ENCODE measurements around the gene HOXD3.

The HOXD3 gene

DNA sequence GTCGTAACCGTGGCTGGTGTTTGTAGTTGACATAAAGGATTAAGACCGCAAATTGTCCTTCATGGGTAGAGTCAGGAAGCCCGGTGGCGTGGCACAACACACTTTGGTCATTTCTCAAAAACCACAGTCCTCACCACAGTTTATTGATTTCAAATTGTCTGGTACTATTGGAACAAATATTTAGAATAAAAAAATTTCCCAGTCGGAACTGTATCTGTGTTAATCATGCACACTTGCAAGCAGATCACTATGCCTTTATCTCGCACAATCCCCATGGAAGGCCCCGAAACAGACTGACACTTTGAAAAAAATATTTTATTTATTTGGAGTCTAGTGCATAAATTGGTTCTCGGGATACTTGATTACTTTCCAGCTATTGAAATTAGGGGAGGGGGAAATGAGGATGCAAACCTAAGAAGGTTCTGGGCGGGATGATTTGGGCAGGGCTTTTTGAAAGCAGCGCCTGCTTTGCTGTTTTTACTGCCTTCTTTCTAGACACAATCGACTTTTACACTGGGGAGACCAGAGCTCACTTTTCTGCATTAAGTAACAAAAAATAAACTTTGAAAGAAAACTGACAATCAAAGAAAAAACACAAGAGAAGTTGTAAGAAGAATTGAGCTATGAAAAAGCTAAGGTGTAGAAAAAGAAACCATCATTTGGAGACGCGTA lies 15.9 kb downstream of the HOXD3 start:
- H3K9me3 ChIP-seq (ENCODE audit: insufficient read depth, low read depth, low read length): no peaks in the 10 kb centered on the region
- H3K4me2 ChIP-seq (ENCODE audit: low read depth, low read length, poor library complexity, severe bottlenecking): no peak overlapping the region
- H3K4me3 ChIP-seq (ENCODE audit: low read length, poor library complexity, severe bottlenecking): no peak overlapping the region
- H2AFZ ChIP-seq (ENCODE audit: low read length): no peak overlapping the region
- no peaks in the 10 kb centered on the region for H3K36me3 ChIP-seq (ENCODE audit: insufficient read depth, low read length)
- H3F3A ChIP-seq (ENCODE audit: low read depth): no peaks in the 10 kb centered on the region
- H3K9ac ChIP-seq (ENCODE audit: low read depth, low read length, poor library complexity, severe bottlenecking): no peak overlapping the region
- TF ChIP-seq, protein P1, sequence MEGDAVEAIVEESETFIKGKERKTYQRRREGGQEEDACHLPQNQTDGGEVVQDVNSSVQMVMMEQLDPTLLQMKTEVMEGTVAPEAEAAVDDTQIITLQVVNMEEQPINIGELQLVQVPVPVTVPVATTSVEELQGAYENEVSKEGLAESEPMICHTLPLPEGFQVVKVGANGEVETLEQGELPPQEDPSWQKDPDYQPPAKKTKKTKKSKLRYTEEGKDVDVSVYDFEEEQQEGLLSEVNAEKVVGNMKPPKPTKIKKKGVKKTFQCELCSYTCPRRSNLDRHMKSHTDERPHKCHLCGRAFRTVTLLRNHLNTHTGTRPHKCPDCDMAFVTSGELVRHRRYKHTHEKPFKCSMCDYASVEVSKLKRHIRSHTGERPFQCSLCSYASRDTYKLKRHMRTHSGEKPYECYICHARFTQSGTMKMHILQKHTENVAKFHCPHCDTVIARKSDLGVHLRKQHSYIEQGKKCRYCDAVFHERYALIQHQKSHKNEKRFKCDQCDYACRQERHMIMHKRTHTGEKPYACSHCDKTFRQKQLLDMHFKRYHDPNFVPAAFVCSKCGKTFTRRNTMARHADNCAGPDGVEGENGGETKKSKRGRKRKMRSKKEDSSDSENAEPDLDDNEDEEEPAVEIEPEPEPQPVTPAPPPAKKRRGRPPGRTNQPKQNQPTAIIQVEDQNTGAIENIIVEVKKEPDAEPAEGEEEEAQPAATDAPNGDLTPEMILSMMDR (conservative IDR thresholded peaks at IDR 0.05; ENCODE audit: low read length): no peak
- TF ChIP-seq EZH2phosphoT487 (IDR thresholded peaks at IDR 0.05; ENCODE audit: borderline replicate concordance): no peak
- peaks cover 6% of the 10 kb centered on the region for H3K27me3 ChIP-seq (ENCODE audit: insufficient read depth, low read length, poor library complexity, severe bottlenecking)
- H3K9me2 ChIP-seq (replicated peaks; ENCODE audit: low read depth, low read length): no peaks in the 10 kb centered on the region
- H4K20me1 ChIP-seq (ENCODE audit: insufficient read depth, low read length, poor library complexity, severe bottlenecking): no peaks in the 10 kb centered on the region
- no peaks in the 10 kb centered on the region for H3K79me2 ChIP-seq (ENCODE audit: insufficient read depth, low read length)
- H3K4me1 ChIP-seq (ENCODE audit: insufficient read depth, low read length, poor library complexity, severe bottlenecking): no peaks in the 10 kb centered on the region

DNA sequence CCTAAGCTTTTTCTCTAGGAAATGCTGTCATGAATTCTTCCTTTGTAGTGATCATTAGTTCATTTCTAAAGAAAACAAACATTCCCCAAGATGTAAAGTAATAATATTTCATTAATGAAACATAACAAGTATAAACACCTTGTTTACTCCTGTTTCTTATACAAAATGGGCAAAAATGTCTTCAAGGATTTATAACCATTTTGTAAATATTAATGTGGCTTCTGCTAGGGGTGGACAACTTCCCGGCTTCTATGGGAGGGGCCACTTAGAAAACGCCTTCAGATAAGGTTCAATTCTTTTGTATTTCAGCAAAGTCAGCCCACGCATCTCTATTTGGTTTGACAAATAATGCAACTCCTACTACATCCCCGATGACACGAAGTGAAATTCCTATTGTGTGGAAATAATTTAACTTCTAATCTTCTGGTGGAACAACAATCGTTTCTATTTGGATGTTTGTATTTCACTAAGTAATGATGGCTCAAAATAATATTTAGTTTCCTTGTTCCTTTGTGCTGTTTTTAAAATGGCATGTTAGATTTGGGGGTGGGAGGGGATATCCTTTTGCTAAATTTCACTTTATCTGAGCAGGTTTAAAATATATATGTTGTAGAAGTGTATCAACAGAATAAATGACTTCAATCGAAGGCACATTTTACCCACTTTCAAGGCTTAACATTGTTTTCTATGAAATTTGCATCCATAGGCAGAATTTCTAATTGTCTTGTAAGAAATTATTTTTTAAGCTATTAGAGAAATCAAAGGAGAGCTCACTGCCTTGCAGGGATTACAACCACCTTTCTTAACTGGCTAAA lies 16.7 kb downstream of the HOXD3 start:
- Histone ChIP-seq H3K9me2 (replicated peaks; ENCODE audit: low read depth, low read length) (no peaks in the 10 kb centered on the region), H3K9ac (ENCODE audit: low read depth, low read length, poor library complexity, severe bottlenecking) (no peak overlapping the region), H4K20me1 (ENCODE audit: insufficient read depth, low read length, poor library complexity, severe bottlenecking) (no peaks in the 10 kb centered on the region), H3K4me3 (ENCODE audit: low read length, poor library complexity, severe bottlenecking) (no peak overlapping the region), H3K4me1 (ENCODE audit: insufficient read depth, low read length, poor library complexity, severe bottlenecking) (no peaks in the 10 kb centered on the region), H3K27me3 (ENCODE audit: insufficient read depth, low read length, poor library complexity, severe bottlenecking) (peaks cover 6% of the 10 kb centered on the region), H3K36me3 (ENCODE audit: insufficient read depth, low read length) (no peaks in the 10 kb centered on the region), H3F3A (ENCODE audit: low read depth) (no peaks in the 10 kb centered on the region), H3K4me2 (ENCODE audit: low read depth, low read length, poor library complexity, severe bottlenecking) (no peak overlapping the region), H2AFZ (ENCODE audit: low read length) (no peak overlapping the region), H3K9me3 (ENCODE audit: insufficient read depth, low read depth, low read length) (no peaks in the 10 kb centered on the region), H3K79me2 (ENCODE audit: insufficient read depth, low read length) (no peaks in the 10 kb centered on the region)
- TF ChIP-seq, protein P1 (conservative IDR thresholded peaks at IDR 0.05; ENCODE audit: low read length): no peak
- no peak for TF ChIP-seq EZH2phosphoT487 (IDR thresholded peaks at IDR 0.05; ENCODE audit: borderline replicate concordance)

DNA sequence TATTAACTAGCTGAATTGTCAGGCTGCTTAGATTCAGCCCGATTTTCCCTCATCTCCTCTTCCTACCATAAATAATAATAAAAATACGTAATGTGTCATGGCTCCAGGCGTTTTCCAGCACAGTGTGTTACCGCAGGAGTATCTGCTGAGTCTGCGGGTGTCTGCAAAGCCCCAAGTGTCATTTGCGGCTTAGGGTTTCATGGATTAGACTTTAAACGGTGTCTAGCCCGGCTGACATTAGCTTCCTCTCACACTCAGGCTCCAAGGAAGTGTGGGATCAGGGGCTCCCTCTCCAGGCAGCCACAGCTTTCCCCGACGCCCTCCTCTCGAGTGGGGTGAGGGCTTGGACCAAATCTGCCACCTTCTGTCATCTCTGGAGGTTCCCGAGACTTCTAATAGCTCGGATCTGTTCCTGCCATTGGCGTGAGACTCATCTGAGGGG lies 17.3 kb downstream of the HOXD3 start:
- no peaks in the 10 kb centered on the region for H3F3A ChIP-seq (ENCODE audit: low read depth)
- H3K79me2 ChIP-seq (ENCODE audit: insufficient read depth, low read length): no peaks in the 10 kb centered on the region
- no peaks in the 10 kb centered on the region for H4K20me1 ChIP-seq (ENCODE audit: insufficient read depth, low read length, poor library complexity, severe bottlenecking)
- no peak overlapping the region for H3K9ac ChIP-seq (ENCODE audit: low read depth, low read length, poor library complexity, severe bottlenecking)
- H3K36me3 ChIP-seq (ENCODE audit: insufficient read depth, low read length): no peaks in the 10 kb centered on the region
- H3K27me3 ChIP-seq (ENCODE audit: insufficient read depth, low read length, poor library complexity, severe bottlenecking): peaks cover 6% of the 10 kb centered on the region
- TF ChIP-seq, protein P1 (conservative IDR thresholded peaks at IDR 0.05; ENCODE audit: low read length): no peak
- TF ChIP-seq EZH2phosphoT487 (IDR thresholded peaks at IDR 0.05; ENCODE audit: borderline replicate concordance): no peak
- no peaks in the 10 kb centered on the region for H3K9me3 ChIP-seq (ENCODE audit: insufficient read depth, low read depth, low read length)
- no peak overlapping the region for H3K4me3 ChIP-seq (ENCODE audit: low read length, poor library complexity, severe bottlenecking)
- H3K4me1 ChIP-seq (ENCODE audit: insufficient read depth, low read length, poor library complexity, severe bottlenecking): no peaks in the 10 kb centered on the region
- H2AFZ ChIP-seq (ENCODE audit: low read length): no peak overlapping the region
- no peaks in the 10 kb centered on the region for H3K9me2 ChIP-seq (replicated peaks; ENCODE audit: low read depth, low read length)
- H3K4me2 ChIP-seq (ENCODE audit: low read depth, low read length, poor library complexity, severe bottlenecking): no peak overlapping the region
